Vagina (tissue), 2 donors: ENCODE measurements around the gene KMT2B. TPM values are rescaled to one million over a fixed set of nuclear protein-coding genes. Genes with fewer than 3 reads are reported as not detected.

ENCODE experiments used
- DNase-seq, 2 donors: peaks; one replicate each; pipeline ENCODE4 v3.0.0-alpha.2; 2017; ENCODE audit errors: extremely low spot score in 2 of 2
- H3K27ac ChIP-seq: fragments of 200-600 bp; sonication (generic); one replicate; pipeline ENCODE4 v1.5.1; 2019
- H3K27me3 ChIP-seq: fragments of 200-600 bp; sonication (generic); one replicate; pipeline ENCODE4 v1.5.1; 2019
- H3K36me3 ChIP-seq, 2 donors: fragments of 200-600 bp; sonication (generic); one replicate each; pipeline ENCODE4 v1.5.1; 2017 to 2019
- H3K4me1 ChIP-seq: fragments of 200-600 bp; sonication (generic); one replicate; pipeline ENCODE4 v1.5.1; 2019
- H3K4me3 ChIP-seq, 2 donors: fragments of 200-600 bp; sonication (generic); 1 replicate in 1 of 2; 2 replicates in 1 of 2; pipeline ENCODE4 v1.5.1; 2016 to 2019
- H3K9me3 ChIP-seq: fragments of 200-600 bp; sonication (generic); one replicate; pipeline ENCODE4 v1.5.1; 2019
- POLR2A ChIP-seq, 2 donors: fragments of 450-650 bp; IDR thresholded peaks; one replicate each; pipeline ENCODE4 v1.6.1; 2017; ENCODE audit warnings: antibody characterized with exemption in 2 of 2, mild to moderate bottlenecking in 2 of 2, moderate library complexity in 2 of 2
- POLR2AphosphoS5 ChIP-seq, 2 donors: sonication (generic); formaldehyde crosslinking; IDR thresholded peaks; one replicate each; pipeline ENCODE4 v1.9.0; 2017; ENCODE audit warnings: antibody characterized with exemption in 2 of 2, mild to moderate bottlenecking in 2 of 2, low read depth in 1 of 2; ENCODE audit not compliant: insufficient read depth in 1 of 2
- intact Hi-C: fragments of 100-400 bp; cut with DNase I; formaldehyde crosslinking; loops from one replicate; pipeline ENCODE4 v1.15.1; 2023
- total RNA-seq: library from RNA; depleted of rRNA; stranded (reverse); fragments of >200 nt; gene quantifications from one replicate; pipeline ENCODE4 v1.2.3, GENCODE V29; 2016
- TF ChIP-seq, protein P1 (sequence below), 3 experiments: fragments of 450-650 bp in 2 of 3; fragments of 200-600 bp in 1 of 3; sonication (generic) in 1 of 3; IDR thresholded peaks; one replicate each; pipeline ENCODE4 v1.5.1; 2017 to 2019; ENCODE audit warnings: antibody characterized with exemption in 3 of 3, mild to moderate bottlenecking in 2 of 3, moderate library complexity in 2 of 3

The KMT2B gene
- total RNA-seq, 1 donor from 2014 or later = 16.0 TPM

DNA sequence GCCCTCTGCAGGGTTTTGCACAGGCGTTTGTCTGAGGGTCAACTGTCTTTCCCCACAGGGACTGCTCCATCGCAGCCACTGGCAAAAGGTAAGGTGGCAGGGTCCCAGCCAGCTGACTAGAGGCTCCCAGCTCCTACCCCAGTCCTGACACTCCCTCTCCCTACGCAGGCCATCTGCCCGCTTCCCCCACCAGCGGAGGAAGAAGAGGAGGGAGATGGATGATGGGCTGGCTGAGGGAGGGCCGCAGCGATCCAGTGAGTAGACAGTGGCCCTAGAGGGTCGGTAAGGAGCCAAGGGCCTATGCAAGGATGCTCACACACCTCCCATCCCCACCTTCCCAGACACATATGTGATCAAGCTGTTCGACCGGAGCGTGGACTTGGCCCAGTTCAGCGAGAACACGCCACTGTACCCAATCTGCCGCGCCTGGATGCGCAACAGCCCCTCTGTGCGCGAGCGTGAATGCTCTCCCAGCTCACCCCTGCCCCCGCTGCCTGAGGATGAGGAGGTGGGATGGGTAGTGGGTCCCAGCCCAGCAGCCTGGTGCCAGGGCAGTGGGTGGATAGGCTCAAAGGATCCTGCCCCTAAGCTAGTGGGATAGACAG lies 35.0 kb downstream of the KMT2B start:
- Histone ChIP-seq H3K9me3 (no peaks in the 10 kb centered on the region), H3K36me3 (peaks cover 0 to 26% of the 10 kb centered on the region in 2 donors), H3K27ac (no peak overlapping the region), H3K27me3 (no peaks in the 10 kb centered on the region), H3K4me3 (no peak overlapping the region), H3K4me1 (peaks cover 52% of the 10 kb centered on the region)
- TF ChIP-seq POLR2A (IDR thresholded peaks at IDR 0.05) = no peak
- TF ChIP-seq POLR2AphosphoS5 (IDR thresholded peaks at IDR 0.05; ENCODE audit: insufficient read depth in 1 of 2, low read depth in 1 of 2) = no peak
- TF ChIP-seq, protein P1, sequence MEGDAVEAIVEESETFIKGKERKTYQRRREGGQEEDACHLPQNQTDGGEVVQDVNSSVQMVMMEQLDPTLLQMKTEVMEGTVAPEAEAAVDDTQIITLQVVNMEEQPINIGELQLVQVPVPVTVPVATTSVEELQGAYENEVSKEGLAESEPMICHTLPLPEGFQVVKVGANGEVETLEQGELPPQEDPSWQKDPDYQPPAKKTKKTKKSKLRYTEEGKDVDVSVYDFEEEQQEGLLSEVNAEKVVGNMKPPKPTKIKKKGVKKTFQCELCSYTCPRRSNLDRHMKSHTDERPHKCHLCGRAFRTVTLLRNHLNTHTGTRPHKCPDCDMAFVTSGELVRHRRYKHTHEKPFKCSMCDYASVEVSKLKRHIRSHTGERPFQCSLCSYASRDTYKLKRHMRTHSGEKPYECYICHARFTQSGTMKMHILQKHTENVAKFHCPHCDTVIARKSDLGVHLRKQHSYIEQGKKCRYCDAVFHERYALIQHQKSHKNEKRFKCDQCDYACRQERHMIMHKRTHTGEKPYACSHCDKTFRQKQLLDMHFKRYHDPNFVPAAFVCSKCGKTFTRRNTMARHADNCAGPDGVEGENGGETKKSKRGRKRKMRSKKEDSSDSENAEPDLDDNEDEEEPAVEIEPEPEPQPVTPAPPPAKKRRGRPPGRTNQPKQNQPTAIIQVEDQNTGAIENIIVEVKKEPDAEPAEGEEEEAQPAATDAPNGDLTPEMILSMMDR (IDR thresholded peaks at IDR 0.05) = no peak
- intact Hi-C loops = no loop called here
- no peak for DNase-seq

DNA sequence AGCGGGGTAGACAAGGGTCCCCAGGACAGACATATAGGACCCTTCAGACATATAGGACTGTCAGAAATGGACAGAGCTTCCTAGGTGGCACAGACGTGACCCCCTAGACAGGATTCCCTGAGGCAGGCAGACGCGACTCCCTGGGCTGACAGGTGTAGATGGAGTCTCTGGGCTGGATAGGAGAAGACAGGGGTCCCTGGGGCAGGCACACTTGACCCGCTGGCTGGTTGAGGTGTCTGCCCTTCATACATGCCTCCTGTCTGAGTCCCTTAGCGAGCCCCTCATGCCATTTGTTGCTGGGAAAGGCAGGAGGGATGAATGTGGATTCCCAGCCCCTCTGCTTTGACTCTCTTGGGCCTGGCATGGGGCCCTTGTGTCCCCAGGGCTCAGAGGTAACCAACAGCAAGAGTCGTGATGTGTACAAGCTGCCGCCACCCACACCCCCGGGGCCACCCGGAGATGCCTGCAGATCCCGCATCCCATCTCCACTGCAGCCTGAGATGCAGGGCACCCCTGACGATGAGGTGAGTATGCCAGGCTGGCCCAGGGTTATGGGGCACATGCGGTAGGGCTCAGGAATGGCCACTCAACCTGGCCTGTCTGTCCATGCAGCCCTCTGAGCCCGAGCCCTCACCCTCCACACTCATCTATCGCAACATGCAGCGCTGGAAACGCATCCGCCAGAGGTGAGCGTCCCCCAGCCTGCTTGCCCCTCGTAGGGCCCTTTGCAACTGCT lies 36.0 kb downstream of the KMT2B start:
- no peak overlapping the region for H3K4me3 ChIP-seq
- peaks cover 0 to 26% of the 10 kb centered on the region in 2 donors for H3K36me3 ChIP-seq
- intact Hi-C loops = no loop called here
- TF ChIP-seq POLR2AphosphoS5 (IDR thresholded peaks at IDR 0.05; ENCODE audit: insufficient read depth in 1 of 2, low read depth in 1 of 2) = peak in 1 of 2 donors; percentile 20
- TF ChIP-seq, protein P1 (IDR thresholded peaks at IDR 0.05) = no peak
- no peak for TF ChIP-seq POLR2A (IDR thresholded peaks at IDR 0.05)
- no peaks in the 10 kb centered on the region for H3K9me3 ChIP-seq
- peak overlapping the region; percentile 97 for H3K27ac ChIP-seq
- no peaks in the 10 kb centered on the region for H3K27me3 ChIP-seq
- no peak for DNase-seq
- H3K4me1 ChIP-seq = peaks cover 52% of the 10 kb centered on the region

DNA sequence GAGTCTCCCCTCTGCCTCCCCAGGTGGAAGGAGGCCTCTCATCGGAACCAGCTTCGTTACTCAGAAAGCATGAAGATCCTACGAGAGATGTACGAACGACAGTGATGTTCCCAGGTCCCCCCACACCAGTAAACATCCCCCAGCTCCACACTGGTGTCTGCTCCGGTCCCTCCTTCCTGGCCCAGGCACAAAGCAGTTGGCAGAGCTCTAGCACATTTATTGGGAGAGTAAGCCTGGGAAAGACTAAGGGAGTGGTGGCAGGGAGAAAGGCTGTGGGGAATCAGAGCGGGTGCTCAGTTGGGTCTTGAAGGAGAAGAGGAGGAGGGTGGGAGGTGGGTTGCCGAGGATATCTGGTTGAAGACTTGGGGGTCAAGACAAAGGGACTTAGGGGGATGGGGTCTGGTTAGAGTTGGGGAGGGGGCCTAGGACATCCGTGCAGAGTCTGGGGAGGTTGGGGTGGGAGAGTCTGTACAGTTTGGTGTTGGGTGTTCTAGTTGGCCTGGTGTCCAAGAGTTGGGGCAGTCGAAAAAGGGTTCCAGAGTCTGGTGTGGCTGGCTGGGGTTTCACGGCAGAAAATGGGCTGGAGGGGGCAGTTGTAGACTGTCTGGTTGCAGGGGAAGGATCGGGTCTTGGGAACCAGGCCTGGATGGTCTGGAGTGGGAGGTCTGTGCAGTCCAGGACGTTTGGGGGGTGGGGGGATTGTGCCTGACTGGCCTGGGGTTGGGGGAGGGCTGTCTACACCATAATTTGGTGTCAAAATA lies 36.7 kb downstream of the KMT2B start:
- Histone ChIP-seq H3K27me3 (no peaks in the 10 kb centered on the region), H3K4me3 (peak overlapping the region; percentile 61 to 88), H3K4me1 (peaks cover 51% of the 10 kb centered on the region), H3K36me3 (peaks cover 0 to 26% of the 10 kb centered on the region in 2 donors), H3K27ac (peak overlapping the region; percentile 97), H3K9me3 (no peaks in the 10 kb centered on the region)
- no peak for DNase-seq
- intact Hi-C loops = no loop called here
- TF ChIP-seq, protein P1 (IDR thresholded peaks at IDR 0.05) = no peak
- TF ChIP-seq POLR2AphosphoS5 (IDR thresholded peaks at IDR 0.05; ENCODE audit: insufficient read depth in 1 of 2, low read depth in 1 of 2) = peak in 1 of 2 donors; percentile 8

DNA sequence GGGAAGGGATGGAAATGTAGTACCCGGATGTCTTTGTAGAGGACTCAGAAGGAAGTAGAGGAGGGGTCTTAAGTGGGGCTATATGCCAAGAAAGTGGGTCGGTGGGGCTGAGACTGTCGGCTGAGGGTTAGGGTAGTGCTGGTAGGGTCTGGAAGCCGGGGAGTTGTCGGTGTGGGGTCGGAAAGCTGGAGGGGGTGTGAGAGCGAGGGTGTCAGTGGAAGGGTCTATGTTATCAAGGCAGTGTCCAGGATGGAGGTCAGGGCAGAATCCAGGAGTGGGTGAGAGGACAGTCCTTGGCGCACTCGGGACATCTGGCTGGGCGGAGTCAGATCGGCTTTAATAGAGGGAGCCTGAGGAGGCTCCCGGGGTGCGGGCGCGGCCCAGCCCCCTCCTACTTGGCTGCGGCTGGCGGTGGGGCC lies 37.3 kb downstream of the KMT2B start:
- intact Hi-C loops = no loop called here
- peaks cover 45% of the 10 kb centered on the region for H3K4me1 ChIP-seq

More for the DNA sequence above, 37.3 kb downstream of the KMT2B start:
- peak in 1 of 2 donors; percentile 95 for DNase-seq
- Histone ChIP-seq H3K36me3 (peaks cover 0 to 26% of the 10 kb centered on the region in 2 donors), H3K9me3 (no peaks in the 10 kb centered on the region), H3K27me3 (no peaks in the 10 kb centered on the region), H3K27ac (peak overlapping the region; percentile 97), H3K4me3 (peak overlapping the region; percentile 61 to 88)
- TF ChIP-seq, protein P1 (IDR thresholded peaks at IDR 0.05) = no peak
- TF ChIP-seq POLR2AphosphoS5 (IDR thresholded peaks at IDR 0.05; ENCODE audit: insufficient read depth in 1 of 2, low read depth in 1 of 2) = peak in 1 of 2 donors; percentile 73
